Liver (tissue), 9 donors: Measurements from ENCODE around the gene BCL2L11. TPM values are rescaled to one million over a fixed set of nuclear protein-coding genes. Genes with fewer than 3 reads are reported as not detected.

ENCODE experiments used
- DNase-seq: peaks from one replicate; pipeline ENCODE4 v3.0.0-alpha.2; 2017; ENCODE audit warnings: low spot score
- H3K27ac ChIP-seq, 2 donors: one replicate each; pipeline ENCODE4 v1.7.0; 2013; ENCODE audit warnings: inconsistent platforms in 2 of 2, low read length in 2 of 2, control low read depth in 1 of 2, low read depth in 1 of 2, mild to moderate bottlenecking in 1 of 2
- H3K27me3 ChIP-seq, 4 donors: one replicate each; pipeline versions ENCODE4 v1.6.1 to v1.7.0; 2013; ENCODE audit warnings: low read length in 3 of 4, inconsistent platforms in 1 of 4, mild to moderate bottlenecking in 1 of 4, moderate library complexity in 1 of 4; ENCODE audit not compliant: control insufficient read depth in 4 of 4, insufficient read depth in 4 of 4
- H3K36me3 ChIP-seq, 4 donors: one replicate each; pipeline versions ENCODE4 v1.6.1 to v1.7.0; 2013; ENCODE audit warnings: low read length in 3 of 4, mild to moderate bottlenecking in 3 of 4, low read depth in 1 of 4, moderate library complexity in 1 of 4; ENCODE audit not compliant: control insufficient read depth in 4 of 4, insufficient read depth in 3 of 4
- H3K4me1 ChIP-seq, 4 donors: one replicate each; pipeline versions ENCODE4 v1.6.1 to v1.7.0; 2013; ENCODE audit warnings: low read length in 3 of 4, mild to moderate bottlenecking in 3 of 4, moderate library complexity in 1 of 4; ENCODE audit not compliant: control insufficient read depth in 4 of 4, insufficient read depth in 4 of 4
- H3K4me3 ChIP-seq, 3 donors: one replicate each; pipeline versions ENCODE4 v1.6.1 to v1.7.0; 2013; ENCODE audit warnings: low read length in 3 of 3, control low read depth in 1 of 3, low read depth in 1 of 3, mild to moderate bottlenecking in 1 of 3
- H3K9ac ChIP-seq, 2 donors: one replicate each; pipeline ENCODE4 v1.7.0; 2013; ENCODE audit warnings: low read length in 2 of 2, mild to moderate bottlenecking in 2 of 2, moderate library complexity in 2 of 2, control low read depth in 1 of 2, low read depth in 1 of 2
- H3K9me3 ChIP-seq, 4 donors: one replicate each; pipeline versions ENCODE4 v1.6.1 to v1.7.0; 2013; ENCODE audit warnings: low read length in 3 of 4; ENCODE audit not compliant: control insufficient read depth in 4 of 4
- ATF3 ChIP-seq: IDR thresholded peaks from 2 replicates; pipeline ENCODE4 v1.6.1; 2016; ENCODE audit warnings: antibody characterized with exemption
- CTCF ChIP-seq: fragments of 150-350 bp; IDR thresholded peaks from 2 replicates; pipeline ENCODE4 v1.5.1; 2017; ENCODE audit warnings: improper control_type of control experiment, low read depth, low read length; ENCODE audit not compliant: missing input control
- EGR1 ChIP-seq, 2 donors: IDR thresholded peaks; 2 replicates each; pipeline ENCODE4 v1.6.1; 2016 to 2018; ENCODE audit warnings: antibody characterized with exemption in 2 of 2, low read depth in 2 of 2
- GABPA ChIP-seq, 2 donors: IDR thresholded peaks in 1 of 2; conservative IDR thresholded peaks in 1 of 2; 2 replicates each; pipeline ENCODE4 v1.6.1; 2016; ENCODE audit warnings: antibody characterized with exemption in 2 of 2, mild to moderate bottlenecking in 1 of 2, moderate library complexity in 1 of 2
- HNF4A ChIP-seq, 2 donors: conservative IDR thresholded peaks; 2 replicates each; pipeline ENCODE4 v1.6.1; 2016; ENCODE audit warnings: antibody characterized with exemption in 2 of 2, mild to moderate bottlenecking in 2 of 2
- HNF4G ChIP-seq: IDR thresholded peaks from 2 replicates; pipeline ENCODE4 v1.6.1; 2016; ENCODE audit warnings: antibody characterized with exemption
- JUND ChIP-seq, 2 donors: IDR thresholded peaks; 2 replicates each; pipeline ENCODE4 v1.6.1; 2016; ENCODE audit warnings: antibody characterized with exemption in 2 of 2
- MAX ChIP-seq: IDR thresholded peaks from 2 replicates; pipeline ENCODE4 v1.6.1; 2016; ENCODE audit warnings: antibody characterized with exemption
- NR2F2 ChIP-seq: IDR thresholded peaks from 2 replicates; pipeline ENCODE4 v1.6.1; 2016; ENCODE audit warnings: antibody characterized with exemption
- RAD21 ChIP-seq, 2 donors: IDR thresholded peaks; 2 replicates each; pipeline ENCODE4 v1.6.1; 2016; ENCODE audit warnings: antibody characterized with exemption in 2 of 2, mild to moderate bottlenecking in 2 of 2
- REST ChIP-seq: IDR thresholded peaks from 2 replicates; pipeline ENCODE4 v1.6.1; 2016; ENCODE audit warnings: antibody characterized with exemption, mild to moderate bottlenecking
- RXRA ChIP-seq, 2 donors: IDR thresholded peaks; 2 replicates each; pipeline ENCODE4 v1.6.1; 2017 to 2018; ENCODE audit warnings: antibody characterized with exemption in 2 of 2, mild to moderate bottlenecking in 1 of 2
- SP1 ChIP-seq: IDR thresholded peaks from 2 replicates; pipeline ENCODE4 v1.6.1; 2018; ENCODE audit warnings: antibody characterized with exemption, mild to moderate bottlenecking
- YY1 ChIP-seq: IDR thresholded peaks from 2 replicates; pipeline ENCODE4 v1.6.1; 2016; ENCODE audit warnings: antibody characterized with exemption, mild to moderate bottlenecking
- WGBS: extraction: QIAGEN DNeasy Blood & Tissue Kit; methylation state at CpG from one replicate; pipeline ENCODE4 v1.1.7; 2013; 5-methylcytosine and 5-hydroxymethylcytosine counted together
- polyA plus RNA-seq, 2 donors: library from polyadenylated mRNA; stranded (reverse) in 1 of 2; unstranded in 1 of 2; fragments of 200-250 nt in 1 of 2; fragments of >200 nt in 1 of 2; fragmentation: Nextera tagmentation in 1 of 2; extraction: Ambion mirVana in 1 of 2; gene quantifications; one replicate each; pipeline versions ENCODE4 v1.2.1 to v1.2.3, GENCODE V29; 2013 to 2015
- total RNA-seq, 2 donors: library from RNA; depleted of rRNA; stranded (reverse); fragments of >200 nt; gene quantifications; one replicate each; pipeline ENCODE4 v1.2.3, GENCODE V29; 2014
- donor health status: healthy.
- donor health status: healthy.
- donor health status: healthy.
- donor health status: healthy.
- donor health status: healthy.

Gene BCL2L11
- total and polyA plus RNA-seq, 4 donors: 5.0 to 19.5 (median 12.2) TPM

- WGBS: 91% methylated on average over 4 of the region's 4 CpGs
- H3K4me3 ChIP-seq: no peak overlapping the region
- no peak overlapping the region for H3K27ac ChIP-seq
- H3K9ac ChIP-seq: no peak overlapping the region
- TF ChIP-seq EGR1 (IDR thresholded peaks at IDR 0.05; ENCODE audit: low read depth in 2 of 2): no peak
- TF ChIP-seq SP1: no peak
- TF ChIP-seq NR2F2: no peak
- TF ChIP-seq REST: no peak
- no peak for TF ChIP-seq CTCF
- TF ChIP-seq GABPA (IDR thresholded peaks at IDR 0.05 in 1 of 2, conservative IDR thresholded peaks at IDR 0.05 in 1 of 2): no peak
- TF ChIP-seq HNF4G: no peak
- no peak for TF ChIP-seq RXRA (IDR thresholded peaks at IDR 0.05)
- no peak for TF ChIP-seq YY1
- TF ChIP-seq MAX: no peak
- TF ChIP-seq HNF4A (conservative IDR thresholded peaks at IDR 0.05): no peak
- no peak for TF ChIP-seq RAD21 (IDR thresholded peaks at IDR 0.05)
- TF ChIP-seq JUND (IDR thresholded peaks at IDR 0.05): no peak
- H3K9me3 ChIP-seq: no peaks in the 10 kb centered on the region
- no peaks in the 10 kb centered on the region for H3K4me1 ChIP-seq
- no peak for DNase-seq
- no peaks in the 10 kb centered on the region for H3K27me3 ChIP-seq
- H3K36me3 ChIP-seq: no peaks in the 10 kb centered on the region
These were observed 9.5 kb upstream of the BCL2L11 start for GRCh38 chr2:111111101-111111755.

GRCh38 chr2:111113838-111114237 lies 6.9 kb upstream of the BCL2L11 start:
- TF ChIP-seq ATF3: no peak
- no peak for TF ChIP-seq HNF4G
- TF ChIP-seq RAD21 (IDR thresholded peaks at IDR 0.05): no peak
- no peak for TF ChIP-seq NR2F2
- no peak for TF ChIP-seq EGR1 (IDR thresholded peaks at IDR 0.05; ENCODE audit: low read depth in 2 of 2)
- peaks cover 5 to 21% (median 17%) of the 10 kb centered on the region in 4 donors for H3K4me1 ChIP-seq
- no peak for DNase-seq
- WGBS: 92% methylated on average over 1 of the region's 1 CpG
- no peak overlapping the region for H3K27ac ChIP-seq
- no peak overlapping the region for H3K4me3 ChIP-seq
- H3K27me3 ChIP-seq: no peaks in the 10 kb centered on the region
- no peaks in the 10 kb centered on the region for H3K36me3 ChIP-seq
- no peak overlapping the region for H3K9ac ChIP-seq
- peaks cover 0 to 2% (median under 1%) of the 10 kb centered on the region in 4 donors for H3K9me3 ChIP-seq
